IMR-90 (cell line): ENCODE data around the gene AFG3L2. TPM values are rescaled to one million over a fixed set of nuclear protein-coding genes. Genes with fewer than 3 reads are reported as not detected.

ENCODE experiments used
- ATAC-seq: fragments of 200-7000 bp; cut with Tn5 transposase; 2 replicates; pipeline ENCODE4 v1.9.1; 2020; ENCODE audit warnings: low read depth, mild to moderate bottlenecking, moderate library complexity
- BruUV-seq: library from RNA; stranded (reverse); fragments of 400-500 nt; replicated peaks from 2 replicates; lab custom pipeline; 2021; lab: Mats Ljungman, UMichigan
- CTCF ChIA-PET: fragments of 300-600 bp; formaldehyde crosslinking; extraction: SDS; loops from one replicate; lab custom pipeline; 2021; ENCODE audit warnings: antibody characterized with exemption; lab: Yijun Ruan, JAX
- POLR2A ChIA-PET: fragments of 300-600 bp; sonication (Branson Sonifier 250); formaldehyde crosslinking; loops from one replicate; lab custom pipeline; 2022; ENCODE audit warnings: antibody characterized with exemption; ENCODE audit not compliant: unreplicated experiment; lab: Charles Lee
- DNase-seq: peaks from one replicate; pipeline ENCODE4 v3.0.0; 2013
- H2AFZ ChIP-seq: replicated peaks from 2 replicates; pipeline ENCODE3; 2013; ENCODE audit warnings: low read length, mild to moderate bottlenecking; ENCODE audit not compliant: poor library complexity
- H2AK5ac ChIP-seq: 2 replicates; pipeline ENCODE4 v1.6.1; 2013; ENCODE audit warnings: low read depth, low read length, inconsistent platforms
- H2AK9ac ChIP-seq: replicated peaks from 2 replicates; pipeline ENCODE3; 2013; ENCODE audit warnings: mild to moderate bottlenecking, low read depth, low read length, moderate library complexity; ENCODE audit not compliant: poor library complexity
- H2BK120ac ChIP-seq: 2 replicates; pipeline ENCODE4 v1.6.1; 2013; ENCODE audit warnings: low read depth, low read length, inconsistent platforms
- H2BK15ac ChIP-seq: 3 replicates; pipeline ENCODE4 v1.6.1; 2013; ENCODE audit warnings: low read depth, low read length, inconsistent platforms
- H2BK20ac ChIP-seq: 2 replicates; pipeline ENCODE4 v1.6.1; 2013; ENCODE audit warnings: low read depth, mild to moderate bottlenecking, inconsistent platforms, low read length, moderate library complexity
- H2BK5ac ChIP-seq: 2 replicates; pipeline ENCODE4 v1.6.1; 2013; ENCODE audit warnings: mild to moderate bottlenecking, low read depth, low read length, inconsistent platforms; ENCODE audit not compliant: poor library complexity, severe bottlenecking
- H3K14ac ChIP-seq: replicated peaks from 2 replicates; pipeline ENCODE4 v1.6.1; 2013; ENCODE audit warnings: low read depth, low read length, inconsistent platforms
- H3K18ac ChIP-seq: 2 replicates; pipeline ENCODE4 v1.6.1; 2013; ENCODE audit warnings: low read depth, low read length, control low read depth
- H3K23ac ChIP-seq: 2 replicates; pipeline ENCODE4 v1.6.1; 2013; ENCODE audit warnings: low read depth, low read length, inconsistent platforms
- H3K27ac ChIP-seq: 2 replicates; pipeline ENCODE4 v1.5.1; 2013; ENCODE audit warnings: mild to moderate bottlenecking, control low read depth, low read length; ENCODE audit not compliant: insufficient read depth
- H3K27me3 ChIP-seq: 2 replicates; pipeline ENCODE4 v1.6.1; 2013; ENCODE audit warnings: low read length; ENCODE audit not compliant: control insufficient read depth, insufficient read depth
- H3K36me3 ChIP-seq: 2 replicates; pipeline ENCODE4 v1.6.1; 2013; ENCODE audit warnings: low read length, mixed read lengths; ENCODE audit not compliant: control insufficient read depth, insufficient read depth
- H3K4ac ChIP-seq: 2 replicates; pipeline ENCODE4 v1.6.1; 2013; ENCODE audit warnings: low read depth, low read length, inconsistent platforms
- H3K4me1 ChIP-seq: 2 replicates; pipeline ENCODE4 v1.6.1; 2013; ENCODE audit warnings: low read length, mixed read lengths; ENCODE audit not compliant: control insufficient read depth, insufficient read depth
- H3K4me2 ChIP-seq: 2 replicates; pipeline ENCODE4 v1.6.1; 2013; ENCODE audit warnings: low read depth, mild to moderate bottlenecking, control low read depth, low read length, moderate library complexity
- H3K4me3 ChIP-seq: 2 replicates; pipeline ENCODE4 v1.5.1; 2013; ENCODE audit warnings: low read depth, mild to moderate bottlenecking, control low read depth, low read length, moderate library complexity; ENCODE audit not compliant: insufficient read depth
- H3K56ac ChIP-seq: 2 replicates; pipeline ENCODE4 v1.6.1; 2013; ENCODE audit warnings: low read length, inconsistent platforms; ENCODE audit not compliant: insufficient read depth; ENCODE audit errors: extremely low read depth
- H3K79me1 ChIP-seq, 2 experiments: 2 replicates each; pipeline ENCODE4 v1.6.1; 2013; ENCODE audit warnings: low read length in 2 of 2, inconsistent platforms in 1 of 2, low read depth in 1 of 2
- H3K9ac ChIP-seq: 2 replicates; pipeline ENCODE4 v1.6.1; 2013; ENCODE audit warnings: low read depth, low read length, control low read depth
- H3K9me1 ChIP-seq: 2 replicates; pipeline ENCODE4 v1.6.1; 2013; ENCODE audit warnings: low read length, inconsistent platforms; ENCODE audit not compliant: insufficient read depth
- H3K9me3 ChIP-seq: 2 replicates; pipeline ENCODE4 v1.6.1; 2013; ENCODE audit warnings: low read length; ENCODE audit not compliant: control insufficient read depth, insufficient read depth
- H4K20me1 ChIP-seq: 2 replicates; pipeline ENCODE4 v1.6.1; 2013; ENCODE audit warnings: low read length, inconsistent platforms; ENCODE audit not compliant: insufficient read depth
- H4K5ac ChIP-seq: 2 replicates; pipeline ENCODE4 v1.6.1; 2013; ENCODE audit warnings: mild to moderate bottlenecking, low read depth, low read length, control low read depth
- H4K8ac ChIP-seq, 2 experiments: 2 replicates each; pipeline ENCODE4 v1.6.1; 2013; ENCODE audit warnings: low read depth in 2 of 2, low read length in 2 of 2, control low read depth in 1 of 2, inconsistent platforms in 1 of 2
- H4K91ac ChIP-seq: 2 replicates; pipeline ENCODE4 v1.6.1; 2013; ENCODE audit warnings: low read depth, low read length, inconsistent platforms; ENCODE audit not compliant: insufficient read depth
- BHLHE40 ChIP-seq: fragments of 150-350 bp; IDR thresholded peaks from 2 replicates; pipeline ENCODE4 v1.6.1; 2016; ENCODE audit warnings: mild to moderate bottlenecking, low read depth, low read length
- CEBPB ChIP-seq: IDR thresholded peaks from 2 replicates; pipeline ENCODE4 v1.6.1; 2012; ENCODE audit warnings: low read depth, low read length, improper control_type of control experiment
- CHD1 ChIP-seq: IDR thresholded peaks from 2 replicates; pipeline ENCODE4 v1.6.1; 2012; ENCODE audit warnings: low read depth, low read length, improper control_type of control experiment
- ELK1 ChIP-seq: fragments of 150-350 bp; IDR thresholded peaks from 2 replicates; pipeline ENCODE4 v1.6.1; 2016; ENCODE audit warnings: low read depth, mild to moderate bottlenecking, low read length, moderate library complexity, borderline replicate concordance
- FOS ChIP-seq: fragments of 150-350 bp; IDR thresholded peaks from 2 replicates; pipeline ENCODE4 v1.6.1; 2016; ENCODE audit warnings: low read depth, low read length
- MAFK ChIP-seq: IDR thresholded peaks from 2 replicates; pipeline ENCODE4 v1.6.1; 2012; ENCODE audit warnings: low read depth, low read length, improper control_type of control experiment
- MAZ ChIP-seq: IDR thresholded peaks from 2 replicates; pipeline ENCODE4 v1.6.1; 2012; ENCODE audit warnings: low read depth, mild to moderate bottlenecking, low read length, improper control_type of control experiment, moderate library complexity, borderline replicate concordance
- NFE2L2 ChIP-seq: fragments of 150-350 bp; IDR thresholded peaks from 2 replicates; pipeline ENCODE4 v1.6.1; 2016; ENCODE audit warnings: low read depth, mild to moderate bottlenecking, low read length
- POLR2A ChIP-seq: IDR thresholded peaks from 2 replicates; pipeline ENCODE4 v1.6.1; 2012; ENCODE audit warnings: mild to moderate bottlenecking, low read depth, low read length
- RAD21 ChIP-seq: IDR thresholded peaks from 2 replicates; pipeline ENCODE4 v1.6.1; 2012; ENCODE audit warnings: low read length, improper control_type of control experiment
- RFX5 ChIP-seq: IDR thresholded peaks from 2 replicates; pipeline ENCODE4 v1.8.0; 2012; ENCODE audit warnings: low read depth, mild to moderate bottlenecking, low read length, moderate library complexity
- SMC3 ChIP-seq: fragments of 150-350 bp; IDR thresholded peaks from 2 replicates; pipeline ENCODE4 v1.6.1; 2016; ENCODE audit warnings: low read depth, mild to moderate bottlenecking, antibody characterized with exemption, low read length, moderate library complexity
- USF2 ChIP-seq: fragments of 150-350 bp; IDR thresholded peaks from 2 replicates; pipeline ENCODE4 v1.6.1; 2017; ENCODE audit warnings: mild to moderate bottlenecking, antibody characterized with exemption, low read length, low read depth
- WGBS, 2 experiments: methylation state at CpG; one replicate each; pipeline versions ENCODE4 v1.1.5 to v1.1.7; 2013; ENCODE audit warnings: missing lambda C conversion rate in 2 of 2; ENCODE audit not compliant: insufficient read length in 1 of 2; ENCODE audit errors: extremely low coverage in 2 of 2; 5-methylcytosine and 5-hydroxymethylcytosine counted together
- dilution Hi-C: fragments of 300-500 bp; cut with HindIII; formaldehyde crosslinking; loops from one replicate; pipeline ENCODE4 v1.14.3; 2018; ENCODE audit warnings: low sequenced_read_pairs; ENCODE audit not compliant: unreplicated experiment
- in situ Hi-C: fragments of 300-500 bp; cut with MboI; formaldehyde crosslinking; loops from 3 replicates; pipeline ENCODE4 v1.14.3; 2019; ENCODE audit warnings: low sequenced_read_pairs, inconsistent platforms, mixed read lengths
- intact Hi-C: fragments of 100-400 bp; cut with micrococcal nuclease; formaldehyde crosslinking; loops from 2 replicates; pipeline ENCODE4 v1.10.0; 2022
- polyA plus RNA-seq, 3 experiments: library from polyadenylated mRNA; depleted of rRNA; stranded (reverse); fragments of >200 nt; gene quantifications; 2 replicates each; pipeline ENCODE4 v1.2.3, GENCODE V29; 2012; ENCODE audit warnings: low replicate concordance in 1 of 3
- total RNA-seq: library from RNA; depleted of rRNA; stranded (reverse); fragments of >200 nt; gene quantifications from 2 replicates; pipeline ENCODE4 v1.2.3, GENCODE V29; 2012
- TF ChIP-seq, protein P1 (sequence below): conservative IDR thresholded peaks from 2 replicates; pipeline ENCODE4 v1.5.1; 2012; ENCODE audit warnings: mild to moderate bottlenecking, low read depth, low read length, improper control_type of control experiment

AFG3L2 gene
- total and polyA plus RNA-seq, 2 of the 4 experiments (the other 2 are of a cell fraction): 26.9 to 37.6 TPM

- no peak overlapping the region for H3K4me3 ChIP-seq
- H3K79me1 ChIP-seq: peaks cover 0 to 9% of the 10 kb centered on the region in 2 experiments; a peak in 2 of 4 replicates
- BruUV-seq: no TSS peak
- H3K23ac ChIP-seq: no peak overlapping the region
- dilution Hi-C loops (no loop called here), in situ Hi-C loops (no loop called here), intact Hi-C loops (no loop called here)
- DNase-seq: no peak
- H3K4ac ChIP-seq: no peak overlapping the region
- no peak for ATAC-seq
- H3K4me1 ChIP-seq: peaks cover 2% of the 10 kb centered on the region; the same call in 1 of the 2 replicates
- no peak overlapping the region for H2BK120ac ChIP-seq
- no peak overlapping the region for H3K14ac ChIP-seq
- TF ChIP-seq CHD1 (no peak), USF2 (no peak), MAFK (no peak), RAD21 (no peak), MAZ (no peak), NFE2L2 (no peak), CEBPB (no peak), RFX5 (no peak), BHLHE40 (no peak), FOS (no peak), SMC3 (no peak), ELK1 (no peak), POLR2A (no peak)
- TF ChIP-seq, protein P1, sequence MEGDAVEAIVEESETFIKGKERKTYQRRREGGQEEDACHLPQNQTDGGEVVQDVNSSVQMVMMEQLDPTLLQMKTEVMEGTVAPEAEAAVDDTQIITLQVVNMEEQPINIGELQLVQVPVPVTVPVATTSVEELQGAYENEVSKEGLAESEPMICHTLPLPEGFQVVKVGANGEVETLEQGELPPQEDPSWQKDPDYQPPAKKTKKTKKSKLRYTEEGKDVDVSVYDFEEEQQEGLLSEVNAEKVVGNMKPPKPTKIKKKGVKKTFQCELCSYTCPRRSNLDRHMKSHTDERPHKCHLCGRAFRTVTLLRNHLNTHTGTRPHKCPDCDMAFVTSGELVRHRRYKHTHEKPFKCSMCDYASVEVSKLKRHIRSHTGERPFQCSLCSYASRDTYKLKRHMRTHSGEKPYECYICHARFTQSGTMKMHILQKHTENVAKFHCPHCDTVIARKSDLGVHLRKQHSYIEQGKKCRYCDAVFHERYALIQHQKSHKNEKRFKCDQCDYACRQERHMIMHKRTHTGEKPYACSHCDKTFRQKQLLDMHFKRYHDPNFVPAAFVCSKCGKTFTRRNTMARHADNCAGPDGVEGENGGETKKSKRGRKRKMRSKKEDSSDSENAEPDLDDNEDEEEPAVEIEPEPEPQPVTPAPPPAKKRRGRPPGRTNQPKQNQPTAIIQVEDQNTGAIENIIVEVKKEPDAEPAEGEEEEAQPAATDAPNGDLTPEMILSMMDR: no peak
- no peaks in the 10 kb centered on the region for H3K27me3 ChIP-seq
- no peak overlapping the region for H3K4me2 ChIP-seq
- H2AFZ ChIP-seq: no peak overlapping the region
- CTCF ChIA-PET: no interaction called here
- H3K9me1 ChIP-seq: peaks cover 6% of the 10 kb centered on the region
- H2AK9ac ChIP-seq: no peak overlapping the region
- H3K18ac ChIP-seq: no peak overlapping the region
- no peak overlapping the region for H2AK5ac ChIP-seq
- no peak overlapping the region for H4K8ac ChIP-seq
- no peak overlapping the region for H4K5ac ChIP-seq
- WGBS, 2 experiments: no CpG with 5 or more reads among the region's 2 CpGs
- no peak overlapping the region for H3K56ac ChIP-seq
- H3K36me3 ChIP-seq: no peaks in the 10 kb centered on the region
- no peaks in the 10 kb centered on the region for H4K20me1 ChIP-seq
- H2BK20ac ChIP-seq: no peak overlapping the region
- H3K9me3 ChIP-seq: peaks cover 3% of the 10 kb centered on the region
- POLR2A ChIA-PET: interaction anchor here (1.4 kb wide), 1 partner anchor 12 kb away, joined by 4 read pairs; no protein-coding TSS in a partner anchor
- no peak overlapping the region for H2BK15ac ChIP-seq
- H4K91ac ChIP-seq: no peak overlapping the region
- no peak overlapping the region for H3K9ac ChIP-seq
- no peak overlapping the region for H2BK5ac ChIP-seq
- no peak overlapping the region for H3K27ac ChIP-seq
These were observed 77.2 kb downstream of the AFG3L2 start for GRCh38 chr18:12299862-12300261.
